Astrocyte (in vitro differentiated cells and primary cell): Measurements from ENCODE around the gene UBTD1.

Source experiments
- CTCF ChIP-seq: IDR thresholded peaks from 2 replicates; pipeline ENCODE4 v1.5.1; 2011; ENCODE audit warnings: low read depth, mild to moderate bottlenecking, inconsistent platforms, low read length, moderate library complexity; ENCODE audit not compliant: insufficient read depth
- EZH2 ChIP-seq: IDR thresholded peaks from 2 replicates; pipeline ENCODE4 v1.6.1; 2012; ENCODE audit warnings: mild to moderate bottlenecking, low read length, inconsistent platforms; ENCODE audit not compliant: insufficient read depth

- TF ChIP-seq CTCF (no peak), EZH2 (no peak)
Measured at GRCh38 chr10:97618285-97618684, 119.6 kb downstream of the UBTD1 start.
